ENCODE measurements around the gene INPP1.

GRCh38 chr2:190311893-190312634, 31.3 kb upstream of the INPP1 start:
- TF ChIP-seq CTCF (IDR thresholded peaks at IDR 0.05) (no peak), POLR2A (IDR thresholded peaks at IDR 0.05) (no peak)
